Measurements from ENCODE around the gene MFSD11. TPM values are rescaled to one million over a fixed set of nuclear protein-coding genes. Genes with fewer than 3 reads are reported as not detected.

Gene MFSD11
- total and polyA plus RNA-seq, 7 donors: 10.1 to 27.4 (median 20.7) TPM

DNA sequence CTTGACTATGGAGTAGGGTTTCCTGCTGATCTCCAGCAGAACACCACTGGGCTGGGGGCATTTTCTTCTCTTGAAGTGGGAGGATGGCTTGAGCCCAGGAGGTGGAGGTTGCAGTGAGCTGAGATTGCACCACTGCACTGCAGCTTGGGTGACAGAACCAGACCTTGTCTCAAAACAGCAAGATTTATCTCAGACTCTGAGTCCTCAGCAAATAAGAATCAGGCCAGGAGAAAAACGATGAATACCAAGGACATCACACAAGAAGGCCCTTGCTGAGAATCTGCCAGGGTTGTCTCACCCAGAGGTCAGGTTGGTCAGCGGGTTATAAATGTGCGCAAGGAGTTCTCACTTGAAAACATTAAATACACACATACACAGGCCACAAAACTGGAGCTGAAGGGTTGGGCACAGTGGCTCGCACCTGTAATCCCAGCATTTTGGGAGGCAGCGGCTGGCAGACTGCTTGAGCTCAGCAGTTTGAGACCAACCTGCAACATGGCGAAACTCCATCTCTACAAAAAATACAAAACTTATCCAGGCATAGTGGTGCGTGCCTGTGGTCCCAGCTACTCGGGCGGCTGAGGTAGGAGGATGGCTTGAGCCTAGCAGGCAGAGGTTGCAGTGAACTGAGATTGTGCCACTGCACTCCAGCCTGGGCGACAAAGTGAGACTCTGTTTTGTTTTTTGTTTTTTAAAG, 34.8 kb upstream of the MFSD11 start:
- WGBS, 3 donors: 88 to 96% (median 92%) methylated on average over 10 of the region's 10 CpGs
- Histone ChIP-seq H3K27ac (peak overlapping the region; percentile 97), H3K36me3 (ENCODE audit: insufficient read depth in 1 of 2, low read depth in 1 of 2) (no peaks in the 10 kb centered on the region), H3K9me3 (no peaks in the 10 kb centered on the region), H3K27me3 (ENCODE audit: insufficient read depth in 3 of 3, low read length in 2 of 3) (no peaks in the 10 kb centered on the region), H3K4me3 (no peak overlapping the region), H3K4me1 (peaks cover 39% of the 10 kb centered on the region)
- intact Hi-C loops (cut with DNase I): no loop called here
- DNase-seq (no peak), ATAC-seq (no peak)
- TF ChIP-seq, protein P1, sequence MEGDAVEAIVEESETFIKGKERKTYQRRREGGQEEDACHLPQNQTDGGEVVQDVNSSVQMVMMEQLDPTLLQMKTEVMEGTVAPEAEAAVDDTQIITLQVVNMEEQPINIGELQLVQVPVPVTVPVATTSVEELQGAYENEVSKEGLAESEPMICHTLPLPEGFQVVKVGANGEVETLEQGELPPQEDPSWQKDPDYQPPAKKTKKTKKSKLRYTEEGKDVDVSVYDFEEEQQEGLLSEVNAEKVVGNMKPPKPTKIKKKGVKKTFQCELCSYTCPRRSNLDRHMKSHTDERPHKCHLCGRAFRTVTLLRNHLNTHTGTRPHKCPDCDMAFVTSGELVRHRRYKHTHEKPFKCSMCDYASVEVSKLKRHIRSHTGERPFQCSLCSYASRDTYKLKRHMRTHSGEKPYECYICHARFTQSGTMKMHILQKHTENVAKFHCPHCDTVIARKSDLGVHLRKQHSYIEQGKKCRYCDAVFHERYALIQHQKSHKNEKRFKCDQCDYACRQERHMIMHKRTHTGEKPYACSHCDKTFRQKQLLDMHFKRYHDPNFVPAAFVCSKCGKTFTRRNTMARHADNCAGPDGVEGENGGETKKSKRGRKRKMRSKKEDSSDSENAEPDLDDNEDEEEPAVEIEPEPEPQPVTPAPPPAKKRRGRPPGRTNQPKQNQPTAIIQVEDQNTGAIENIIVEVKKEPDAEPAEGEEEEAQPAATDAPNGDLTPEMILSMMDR (IDR thresholded peaks at IDR 0.05): no peak

DNA sequence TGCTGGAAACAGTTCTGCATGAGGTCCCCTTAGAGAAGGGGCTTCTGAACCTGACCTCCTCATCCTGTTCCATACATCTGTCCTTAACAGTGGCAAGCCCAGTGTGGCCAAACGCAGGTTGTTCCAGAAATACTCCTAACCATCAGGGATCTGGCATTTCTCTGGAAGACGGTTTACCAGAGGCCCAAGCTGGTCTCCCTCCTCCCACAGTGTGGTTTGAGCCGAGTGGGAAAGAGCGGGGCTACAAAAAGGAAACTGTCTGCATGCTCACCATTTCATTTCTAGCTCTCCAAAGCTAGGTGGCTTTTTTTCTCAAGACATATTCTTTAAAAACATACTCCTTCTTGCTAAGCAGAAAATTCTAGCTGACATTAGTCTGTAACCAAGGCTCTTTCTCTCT, 33.1 kb upstream of the MFSD11 start:
- no peaks in the 10 kb centered on the region for H3K36me3 ChIP-seq (ENCODE audit: insufficient read depth in 1 of 2, low read depth in 1 of 2)
- H3K27ac ChIP-seq: peak overlapping the region; percentile 13
- H3K4me1 ChIP-seq: peaks cover 41% of the 10 kb centered on the region
- DNase-seq (no peak), ATAC-seq (no peak)
- no peaks in the 10 kb centered on the region for H3K9me3 ChIP-seq
- no peaks in the 10 kb centered on the region for H3K27me3 ChIP-seq (ENCODE audit: insufficient read depth in 3 of 3, low read length in 2 of 3)
- TF ChIP-seq, protein P1 (IDR thresholded peaks at IDR 0.05): no peak
- 39 to 54% (median 52%) methylated on average over 4 of the region's 4 CpGs for WGBS, 3 donors
- intact Hi-C loops (cut with DNase I): no loop called here
- H3K4me3 ChIP-seq: no peak overlapping the region

DNA sequence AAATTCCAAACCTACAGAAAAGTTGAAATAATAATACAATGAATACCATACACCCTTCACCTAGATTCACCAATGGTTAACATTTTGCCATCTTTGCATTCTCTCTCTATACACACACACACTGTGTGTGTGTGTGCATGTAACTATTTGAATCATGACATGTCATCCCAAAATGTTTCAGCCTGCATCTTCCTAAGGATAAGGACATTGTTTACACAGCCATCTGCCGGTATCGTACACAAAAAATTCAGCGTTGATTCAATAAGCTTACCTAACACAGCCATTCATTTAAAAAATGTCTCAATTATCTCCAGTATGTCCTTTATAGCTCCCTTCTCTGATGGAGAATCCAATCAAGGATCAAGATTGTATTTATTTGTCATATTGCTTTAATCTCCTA, 31.1 kb upstream of the MFSD11 start:
- ATAC-seq: no peak
- intact Hi-C loops (cut with DNase I): no loop called here
- Histone ChIP-seq H3K36me3 (ENCODE audit: insufficient read depth in 1 of 2, low read depth in 1 of 2) (no peaks in the 10 kb centered on the region), H3K27ac (no peak overlapping the region), H3K4me1 (peaks cover 36% of the 10 kb centered on the region), H3K27me3 (ENCODE audit: insufficient read depth in 3 of 3, low read length in 2 of 3) (no peaks in the 10 kb centered on the region), H3K9me3 (no peaks in the 10 kb centered on the region), H3K4me3 (no peak overlapping the region)
- TF ChIP-seq, protein P1 (IDR thresholded peaks at IDR 0.05): no peak
- DNase-seq: no peak
- WGBS, 3 donors: 91 to 94% (median 94%) methylated on average over 3 of the region's 3 CpGs

DNA sequence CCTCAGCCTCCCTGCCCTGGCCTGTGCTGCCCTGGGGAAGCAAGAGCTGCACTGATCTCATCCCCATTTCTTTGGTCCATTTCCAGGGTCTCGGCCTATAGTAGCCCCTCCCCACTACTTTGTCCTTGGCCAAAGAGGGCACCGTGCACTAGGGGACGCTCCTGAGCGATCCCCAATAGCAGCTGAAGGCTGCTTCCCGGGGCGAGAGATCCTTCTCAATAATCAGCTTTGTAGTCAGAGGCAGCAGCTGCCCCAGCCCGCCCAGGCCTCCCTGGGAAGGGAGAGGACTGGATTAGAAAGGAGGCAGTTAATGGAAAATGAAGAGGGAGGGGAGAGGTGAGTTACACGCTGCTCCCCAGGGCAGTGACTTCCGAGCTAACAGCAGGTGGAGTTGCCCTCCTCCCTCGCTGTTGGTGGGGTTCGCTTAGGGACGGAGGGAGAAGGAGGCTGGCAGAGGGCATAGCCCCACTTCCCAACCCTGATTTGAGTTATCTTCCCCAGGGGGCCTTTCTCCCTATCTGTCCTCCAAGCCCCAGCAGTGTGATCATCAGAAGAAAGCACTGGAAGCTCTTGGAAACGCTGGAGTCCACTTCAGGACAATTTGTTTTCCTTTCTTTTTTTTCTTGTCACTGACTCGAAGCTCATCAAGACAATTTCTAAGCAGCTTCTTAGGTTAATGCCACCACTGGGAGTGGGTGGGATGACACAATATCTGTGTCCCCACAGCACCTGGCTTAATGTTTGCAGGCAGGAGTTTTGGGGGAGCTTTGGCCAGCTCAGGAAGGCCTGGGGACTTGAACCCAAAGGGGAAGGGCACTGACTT, 29.7 kb upstream of the MFSD11 start:
- H3K36me3 ChIP-seq (ENCODE audit: insufficient read depth in 1 of 2, low read depth in 1 of 2): peaks cover 0 to 7% of the 10 kb centered on the region in 2 donors
- 31 to 40% (median 39%) methylated on average over 12 to 14 of the region's 14 CpGs for WGBS, 3 donors
- H3K9me3 ChIP-seq: no peaks in the 10 kb centered on the region
- TF ChIP-seq, protein P1 (IDR thresholded peaks at IDR 0.05): peak; percentile 27
- H3K4me1 ChIP-seq: peaks cover 34% of the 10 kb centered on the region
- peak overlapping the region; percentile 73 for H3K4me3 ChIP-seq
- ATAC-seq: peak in 3 of 4 donors; percentile 22 to 32 (median 28)
- DNase-seq: peak; percentile 35 to 64
- H3K27ac ChIP-seq: peak overlapping the region; percentile 85
- no peaks in the 10 kb centered on the region for H3K27me3 ChIP-seq (ENCODE audit: insufficient read depth in 3 of 3, low read length in 2 of 3)
- intact Hi-C loops (cut with DNase I): no loop called here
